Lung microvascular endothelial cell (primary cell): ENCODE results near the gene BAIAP2L1. TPM values are rescaled to one million over a fixed set of nuclear protein-coding genes. Genes with fewer than 3 reads are reported as not detected.

ENCODE experiments used
- DNase-seq, 2 donors: peaks; one replicate each; pipeline versions ENCODE4 v3.0.0 to v3.0.0-alpha.2; 2010; ENCODE audit warnings: low read depth in 2 of 2
- total RNA-seq: library from RNA; depleted of rRNA; stranded (reverse); fragments of >200 nt; gene quantifications from 2 replicates; pipeline ENCODE4 v1.2.1, GENCODE V29; 2014

BAIAP2L1 gene
- total RNA-seq, 1 donor from 2014 or later: under 0.01 TPM

DNA sequence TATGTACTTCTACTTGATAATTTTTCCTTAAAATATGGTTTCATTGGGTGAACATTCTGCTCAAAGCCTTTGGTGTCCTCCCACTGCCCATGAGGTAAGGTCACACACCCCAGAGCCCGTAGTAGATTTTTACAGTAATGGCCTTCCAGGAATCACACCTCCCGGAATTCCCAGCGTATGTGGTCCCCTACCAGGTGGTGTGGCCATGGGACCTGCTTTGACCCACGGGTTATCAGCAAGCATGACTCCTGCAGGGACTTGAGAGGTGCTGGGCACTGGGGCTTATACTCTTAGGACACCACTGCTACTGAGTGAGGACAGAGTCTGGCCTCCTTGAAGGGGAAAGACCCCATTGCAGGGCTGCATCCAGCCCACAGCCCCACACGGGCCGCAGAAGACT is 42.2 kb downstream of the BAIAP2L1 start:
- no peak for DNase-seq

- peak in 1 of 2 donors; percentile 69 for DNase-seq
Observed at GRCh38 chr7:98357751-98358161, 43.1 kb downstream of the BAIAP2L1 start.

- DNase-seq: no peak
Observed at GRCh38 chr7:98355250-98355538, 45.7 kb downstream of the BAIAP2L1 start.

DNA sequence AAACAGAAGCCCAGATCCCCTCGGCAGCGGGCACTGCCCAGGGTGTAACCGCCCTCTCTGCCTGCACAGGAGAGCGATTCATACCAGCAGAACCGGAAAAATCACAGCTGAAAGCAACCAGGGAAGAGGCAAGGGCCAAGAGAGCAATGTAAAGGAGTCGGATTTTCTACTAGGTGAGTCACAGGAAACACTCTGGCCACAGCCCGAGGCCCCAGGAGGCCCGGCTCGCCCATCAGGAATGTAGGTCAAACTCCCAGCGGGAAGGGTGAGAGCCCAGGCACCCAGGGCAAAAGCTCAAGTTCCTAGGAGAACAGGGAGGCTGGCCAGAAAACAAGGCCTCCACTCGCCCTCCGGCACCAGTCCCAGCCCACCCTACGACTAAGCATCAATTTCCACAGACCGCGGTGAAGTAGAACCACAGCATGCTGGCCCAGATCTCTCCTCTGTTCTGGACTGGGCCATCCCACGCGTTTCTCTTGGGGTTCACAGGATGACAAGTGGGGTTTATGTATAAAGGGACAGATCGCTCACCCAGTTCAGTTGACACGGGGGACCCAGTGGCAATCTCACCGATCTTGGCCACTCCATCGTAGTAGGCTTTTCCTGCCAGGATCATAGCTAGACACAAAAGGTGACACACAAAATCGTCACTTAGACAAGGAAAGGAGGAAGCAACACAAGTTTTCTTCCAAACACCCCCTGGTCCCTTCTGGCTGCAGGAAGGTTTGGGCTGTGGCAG is 46.2 kb downstream of the BAIAP2L1 start:
- DNase-seq: peak; percentile 20 to 84

DNA sequence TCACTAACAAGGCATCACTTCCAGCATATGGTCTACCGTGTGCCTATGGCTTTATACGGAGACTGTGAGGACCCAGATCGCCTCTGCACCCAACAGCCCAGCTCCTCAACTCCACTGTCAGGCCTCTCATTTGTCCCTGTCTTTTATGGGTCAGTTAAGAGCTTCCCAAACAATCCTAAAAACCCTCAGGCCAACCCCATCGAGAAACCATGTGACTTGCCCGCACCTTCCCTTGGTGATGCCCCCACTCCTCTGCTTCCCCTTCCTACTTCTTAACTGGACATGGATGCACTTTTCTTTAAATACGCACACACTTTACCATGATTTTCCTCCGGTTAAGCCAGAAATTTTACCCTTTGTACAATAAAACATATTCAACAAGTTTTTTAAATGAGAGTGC is 46.8 kb downstream of the BAIAP2L1 start:
- no peak for DNase-seq

DNA sequence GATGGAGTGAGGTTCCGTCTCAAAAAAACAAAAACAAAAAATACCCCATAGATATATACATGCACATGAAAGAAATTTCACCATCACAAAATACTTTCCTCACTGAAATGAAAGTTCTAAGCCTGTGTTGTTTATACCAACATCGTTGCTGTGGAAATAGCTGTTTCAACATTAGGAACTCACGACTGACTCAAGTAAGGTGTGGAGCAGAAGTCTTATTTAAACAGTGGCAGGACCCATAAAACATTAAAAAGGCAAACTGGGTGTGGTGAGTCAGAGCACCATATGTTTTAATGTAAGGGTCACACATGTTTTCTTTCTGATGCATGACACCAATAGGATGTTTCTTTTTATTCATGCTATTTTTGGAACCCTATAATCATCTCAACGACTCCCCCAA is 48.3 kb downstream of the BAIAP2L1 start:
- peak in 1 of 2 donors; percentile 42 for DNase-seq

DNA sequence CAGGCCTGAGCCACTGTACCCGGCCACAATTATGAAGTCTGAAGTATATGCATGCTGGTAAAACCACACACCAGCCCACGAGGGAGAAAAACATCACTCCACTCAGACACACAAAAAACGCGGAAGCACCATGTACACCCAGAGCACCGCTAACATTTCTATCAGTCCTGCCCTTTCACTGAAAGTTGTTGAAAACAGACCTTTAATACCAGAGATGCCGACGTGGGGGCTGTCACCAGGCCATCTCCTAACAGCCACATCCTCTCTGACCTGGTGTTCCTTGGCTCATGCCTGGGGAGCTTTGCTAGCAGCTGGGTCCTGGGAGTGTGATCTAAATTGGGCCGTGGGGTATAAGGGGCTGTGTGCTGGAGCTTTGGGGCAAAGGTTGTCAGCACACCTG is 49.8 kb downstream of the BAIAP2L1 start:
- no peak for DNase-seq

DNA sequence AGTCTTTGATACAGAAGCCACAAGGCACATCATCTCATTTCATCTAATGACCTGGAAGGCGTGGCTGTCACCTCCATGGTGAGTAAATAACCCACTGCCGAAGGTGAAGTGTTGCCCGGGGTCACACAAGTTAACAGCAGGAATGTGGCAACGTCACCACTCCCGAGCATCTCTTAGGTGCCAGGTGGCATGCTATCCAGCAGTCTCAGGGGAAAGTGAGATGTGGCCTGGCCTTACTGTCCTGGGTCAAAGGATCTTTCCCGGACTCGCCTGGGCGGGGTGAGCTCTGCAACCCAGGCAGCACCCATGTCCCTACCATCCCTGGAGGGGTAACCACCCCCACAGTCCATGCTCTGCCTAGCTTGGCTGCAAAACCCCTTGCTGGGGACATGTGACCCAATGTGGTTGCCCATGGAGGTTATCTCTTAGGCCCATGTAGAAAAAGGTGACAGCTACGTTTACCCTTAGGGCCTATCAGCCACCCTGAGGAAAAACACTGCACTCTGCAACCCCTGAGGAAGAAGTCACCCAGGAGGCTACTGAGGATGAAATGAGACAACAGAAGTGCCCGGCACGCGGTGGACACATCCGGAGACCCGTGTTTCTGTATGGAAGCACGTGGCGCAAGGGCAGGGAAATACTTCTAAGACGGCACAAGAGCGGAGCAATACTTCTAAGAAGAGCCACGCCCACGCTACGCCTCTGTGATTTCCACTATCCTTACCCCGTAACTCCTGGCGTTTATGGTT is 52.0 kb downstream of the BAIAP2L1 start:
- DNase-seq: no peak

DNA sequence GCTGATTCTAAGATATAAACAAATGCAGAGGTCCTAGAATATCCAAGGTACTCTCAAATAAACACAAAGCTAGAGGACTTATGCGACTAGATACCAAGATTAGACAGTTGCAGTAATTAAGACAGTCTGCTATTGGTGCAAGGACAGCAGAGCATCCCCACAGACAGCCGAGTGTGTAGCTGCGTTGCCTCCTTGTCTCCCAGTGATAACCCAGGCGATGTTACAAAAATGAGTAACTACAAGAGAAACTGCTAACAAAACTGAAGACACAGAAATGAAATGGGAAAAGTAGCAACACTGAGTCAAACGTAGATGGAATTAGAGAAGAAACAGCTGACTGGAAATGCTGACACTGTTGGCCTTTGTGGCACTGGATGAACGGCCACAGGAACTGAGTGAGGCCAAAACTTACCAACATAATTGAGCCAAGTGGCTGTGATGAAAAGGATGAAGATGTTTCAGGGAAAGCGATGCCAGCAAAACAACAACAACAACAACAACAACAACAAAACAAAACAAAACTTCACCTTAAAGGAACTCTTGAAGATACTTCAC is 54.3 kb downstream of the BAIAP2L1 start:
- no peak for DNase-seq

DNA sequence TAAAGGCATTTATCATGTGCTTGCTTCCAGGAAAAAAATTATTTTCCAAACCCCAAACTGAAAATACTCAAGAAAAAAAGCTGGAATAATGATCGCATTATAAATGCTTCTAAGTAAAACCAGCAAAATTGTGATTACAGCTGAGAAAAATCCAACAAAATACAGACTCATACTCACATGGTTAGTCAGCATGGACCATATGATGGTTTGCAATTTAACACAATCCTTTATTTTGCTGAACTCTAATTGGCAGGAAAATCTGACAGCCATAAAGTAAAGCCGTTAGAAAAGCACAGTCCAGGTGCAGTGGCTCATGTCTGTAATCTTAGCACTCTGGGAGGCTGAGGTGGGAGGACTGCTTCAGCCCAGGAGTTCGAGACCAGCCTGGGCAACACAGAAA is 59.8 kb downstream of the BAIAP2L1 start:
- DNase-seq: no peak

GRCh38 chr7:98339043-98339442 is 61.8 kb downstream of the BAIAP2L1 start:
- no peak for DNase-seq

DNA sequence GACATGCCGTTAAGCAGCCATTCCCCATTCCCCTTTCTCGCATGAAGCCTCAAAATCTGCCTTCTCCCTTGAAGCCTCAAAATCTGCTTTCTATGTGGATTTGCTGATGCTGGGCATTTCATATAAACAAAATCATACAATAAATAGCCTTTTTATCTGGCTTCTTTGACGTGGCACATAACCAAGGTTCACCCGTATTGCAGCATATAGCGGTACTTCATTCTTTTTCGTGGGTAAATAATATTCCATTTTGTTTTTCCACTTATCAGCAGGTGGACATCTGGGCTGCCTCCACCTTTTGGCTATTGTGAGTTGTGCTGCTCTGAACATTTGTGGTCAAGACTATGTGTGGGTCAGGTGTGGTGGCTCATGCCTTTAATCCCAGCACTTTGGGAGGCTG is 62.4 kb downstream of the BAIAP2L1 start:
- no peak for DNase-seq

- no peak for DNase-seq
Observed at GRCh38 chr7:98335411-98335977, 65.4 kb downstream of the BAIAP2L1 start.

- no peak for DNase-seq
Observed at GRCh38 chr7:98334081-98334480, 66.8 kb downstream of the BAIAP2L1 start.

DNA sequence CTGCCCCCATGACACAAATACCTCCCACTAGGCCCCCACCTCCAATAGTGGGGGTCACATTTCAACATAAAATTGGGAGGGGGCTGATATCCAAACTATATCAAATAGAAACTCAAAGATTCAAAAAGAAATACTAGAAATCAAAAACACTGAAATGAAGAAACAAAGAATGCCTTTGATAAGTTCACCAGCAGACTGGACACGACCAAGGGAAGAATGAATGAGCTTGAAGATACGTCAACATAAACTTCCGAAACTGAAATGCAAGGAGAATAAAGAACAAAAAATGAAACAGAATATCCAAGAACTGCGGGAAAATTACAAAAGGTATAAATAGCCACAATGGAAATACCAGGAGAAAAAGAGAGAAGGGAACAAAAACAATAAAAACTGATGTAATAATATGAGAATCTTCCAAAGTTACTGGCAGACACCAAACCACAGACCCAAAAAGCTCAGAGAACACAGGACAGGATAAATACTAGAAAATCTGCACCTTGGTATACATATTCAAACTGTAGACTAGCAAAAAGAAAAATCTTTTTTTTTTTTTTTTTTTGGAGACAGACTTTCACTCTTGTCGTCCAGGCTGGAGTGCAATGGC is 69.9 kb downstream of the BAIAP2L1 start:
- DNase-seq: no peak

DNA sequence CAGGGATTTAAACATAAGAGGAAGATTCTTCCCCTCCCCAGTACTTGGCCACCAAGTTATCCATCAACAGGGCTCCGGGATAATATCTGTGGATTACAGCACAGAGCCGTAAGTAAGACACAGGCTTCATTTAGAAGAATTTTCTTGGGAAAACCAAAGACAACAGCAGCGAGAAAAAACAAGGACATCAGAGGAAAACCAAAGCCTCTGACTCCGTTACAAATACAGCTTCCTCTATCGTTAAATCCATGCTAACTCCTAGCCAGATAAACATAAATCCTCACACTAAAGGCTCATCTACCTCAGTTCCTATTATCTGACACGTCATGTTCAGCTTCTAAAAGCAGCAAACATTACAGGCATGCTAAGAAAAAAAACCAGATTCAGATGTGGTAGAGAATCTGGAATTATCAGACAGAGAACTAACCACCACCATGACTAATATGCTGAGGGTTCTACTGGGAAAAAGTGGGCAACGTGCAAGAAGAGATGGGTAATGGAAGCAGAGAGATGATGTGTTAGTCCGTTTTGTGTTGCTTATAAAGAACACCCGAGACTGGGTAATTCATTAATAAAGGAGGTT is 71.0 kb downstream of the BAIAP2L1 start:
- DNase-seq: no peak

DNA sequence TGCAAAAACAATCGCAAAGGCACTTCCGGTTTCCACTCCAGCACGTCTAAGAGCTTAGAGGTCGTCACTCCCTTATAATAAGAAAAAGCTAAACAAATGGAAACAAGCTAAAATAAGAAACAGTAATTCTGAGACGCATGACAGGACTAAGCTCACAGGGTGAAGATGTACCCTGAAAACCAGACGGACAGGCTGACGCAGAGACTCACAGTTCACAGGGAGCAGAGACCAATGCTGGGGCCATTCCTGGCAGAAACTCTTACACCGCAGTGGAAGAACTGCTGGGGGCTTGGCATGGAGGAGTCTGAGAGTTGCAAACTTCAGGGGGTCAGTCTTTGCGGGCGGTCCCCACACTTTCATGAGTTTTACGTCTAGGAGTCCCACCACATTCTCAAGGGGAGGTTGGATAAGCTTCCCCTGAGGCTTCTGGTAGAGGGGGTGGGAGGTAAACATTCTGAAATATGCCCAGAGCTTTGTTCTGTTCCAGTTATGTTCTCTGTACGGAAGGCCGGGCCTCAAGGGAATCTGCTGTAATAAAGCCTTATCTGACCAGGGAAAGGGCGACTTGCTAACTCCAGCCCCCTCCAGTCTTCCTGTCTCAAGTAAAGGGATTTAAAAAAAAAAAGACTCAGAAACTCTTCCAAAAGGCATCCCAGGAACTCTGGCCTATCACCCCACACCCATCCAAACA is 71.6 kb downstream of the BAIAP2L1 start:
- peak in 1 of 2 donors; percentile 15 for DNase-seq

GRCh38 chr7:98324782-98325181 is 76.1 kb downstream of the BAIAP2L1 start:
- DNase-seq: no peak

- peak in 1 of 2 donors; percentile 10 for DNase-seq
Observed at GRCh38 chr7:98323597-98324322, 77.1 kb downstream of the BAIAP2L1 start.
